Femur (tissue), 1 donor: ENCODE results near the gene ZFHX3.
"Not testable (repeated sequence)": the region's sequence is repeated elsewhere in the genome, so short reads cannot be mapped to it uniquely, and the experiment has no call there.

Experiments
- DNase-seq: peaks from one replicate; pipeline ENCODE4 v3.0.0-alpha.2; 2017

ZFHX3 gene

DNA sequence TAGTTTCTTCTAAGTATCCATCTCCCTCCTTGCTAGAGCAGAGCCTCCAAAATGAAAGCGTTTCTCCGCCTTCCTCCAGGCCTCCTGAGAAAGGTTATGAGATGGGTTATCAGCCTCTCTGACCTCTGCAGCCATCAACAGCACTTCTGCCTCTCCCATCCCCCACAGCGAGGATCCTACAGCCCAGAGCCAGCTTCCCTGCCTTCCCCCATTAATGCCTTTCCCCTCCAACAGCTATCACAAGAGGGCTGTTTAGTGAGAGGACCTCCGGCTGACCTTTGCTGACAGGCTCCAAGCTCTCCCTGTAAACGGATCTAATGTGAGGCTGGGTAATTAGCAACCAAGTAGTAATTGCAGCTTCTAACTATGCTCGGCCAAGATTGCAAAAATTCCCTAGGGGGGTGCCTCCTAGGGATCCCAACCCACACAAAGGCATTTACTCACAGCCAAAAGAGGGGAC is 55.8 kb downstream of the ZFHX3 start:
- DNase-seq: no peak

DNA sequence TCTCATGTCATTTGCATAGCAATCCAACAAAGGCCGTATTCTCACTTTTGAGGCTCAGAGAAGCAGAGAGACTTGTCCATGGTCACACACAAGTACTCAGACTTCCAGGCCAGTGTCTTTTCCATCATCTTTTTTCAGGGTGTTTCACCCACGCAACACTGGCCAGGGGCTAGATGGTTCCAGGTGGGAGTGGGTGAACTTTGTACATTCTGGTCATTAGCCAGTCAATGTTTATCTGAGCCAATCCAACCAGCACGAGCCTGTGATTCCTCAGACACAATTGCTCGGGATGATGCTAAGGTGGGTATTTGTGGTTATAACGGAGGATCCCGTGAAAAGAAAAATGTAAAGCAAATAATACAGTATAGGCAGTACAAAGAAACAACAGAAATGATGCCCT is 56.3 kb downstream of the ZFHX3 start:
- DNase-seq: no peak

DNA sequence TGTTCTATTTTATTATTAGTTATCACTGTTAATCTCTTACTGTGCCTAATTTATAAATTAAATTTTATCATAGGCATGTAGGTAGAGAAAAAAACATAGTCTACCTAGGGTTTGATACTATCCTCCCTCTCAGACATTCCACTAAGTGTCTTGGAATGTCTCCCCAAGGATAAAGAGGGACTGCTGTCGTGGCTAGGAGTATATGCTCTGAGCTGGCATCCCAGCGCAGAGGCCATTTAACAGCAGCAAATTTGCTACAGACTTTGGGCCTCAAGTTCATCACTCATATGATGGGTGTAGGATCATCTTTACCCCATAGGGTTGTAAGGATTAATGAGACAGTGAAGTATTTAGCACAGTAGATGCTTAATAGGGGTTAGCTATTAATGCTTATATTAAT is 56.7 kb downstream of the ZFHX3 start:
- DNase-seq: no peak

DNA sequence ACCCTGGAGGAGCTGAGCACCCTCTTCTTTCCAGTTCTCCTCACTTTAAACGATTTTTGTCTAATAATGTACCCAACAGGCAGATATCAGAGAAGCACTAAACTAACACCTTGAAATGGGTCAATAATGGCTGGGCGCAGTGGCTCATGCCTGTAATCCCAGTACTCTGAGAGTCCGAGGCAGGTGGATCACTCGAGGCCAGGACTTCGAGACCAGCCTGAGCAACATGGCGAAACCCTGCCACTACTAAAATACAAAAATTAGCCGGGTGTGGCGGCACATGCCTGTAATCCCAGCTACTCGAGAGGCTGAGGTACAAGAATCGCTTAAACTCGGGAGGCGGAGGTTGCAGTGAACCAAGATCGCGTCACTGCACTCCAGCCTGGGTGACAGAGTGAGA is 57.4 kb downstream of the ZFHX3 start:
- DNase-seq: no peak

DNA sequence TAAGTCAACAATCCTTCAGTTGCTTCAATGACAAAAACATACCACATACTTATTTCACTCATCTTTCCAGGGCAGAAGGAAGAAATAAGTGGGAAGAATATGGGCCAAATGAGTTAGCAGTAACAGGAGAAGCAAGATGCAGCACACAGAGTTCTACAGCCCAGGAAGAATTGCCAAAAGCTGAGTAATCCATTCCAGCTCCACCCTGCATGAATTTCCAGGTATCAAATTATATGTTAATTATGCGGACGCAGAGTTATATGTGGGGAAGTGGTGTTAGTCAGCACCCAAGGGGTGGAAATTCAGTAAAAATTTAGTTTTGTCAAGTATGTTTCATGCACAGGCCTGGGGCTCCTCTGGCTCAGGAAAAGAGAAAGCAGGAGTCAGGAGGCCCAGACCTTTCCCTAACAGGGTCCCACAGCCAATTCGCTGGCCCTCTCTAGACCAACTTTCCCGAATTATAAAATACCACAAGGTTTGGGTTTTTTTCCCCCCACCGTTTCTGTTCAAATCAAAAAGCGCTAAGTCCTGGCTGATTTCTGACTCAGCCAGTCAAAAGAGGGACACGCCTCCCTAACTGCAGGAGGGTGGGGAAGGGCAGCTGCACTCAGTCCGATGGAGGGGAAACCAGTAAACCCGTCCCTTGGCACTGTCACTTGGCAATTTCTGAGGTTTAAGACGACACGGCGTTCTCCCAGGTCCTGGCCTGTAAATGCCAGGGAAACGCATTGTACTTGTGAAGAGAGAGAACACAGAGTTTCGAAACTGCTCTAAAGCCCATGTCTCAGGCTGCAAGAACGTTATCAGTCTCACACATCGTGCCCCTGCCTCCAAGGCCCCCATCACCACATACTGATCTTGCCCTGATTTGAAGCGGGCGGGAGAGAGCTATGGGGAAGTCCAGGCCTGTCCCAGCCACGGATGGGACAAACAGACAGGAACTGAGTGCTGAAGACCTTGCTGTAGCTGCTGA is 58.1 kb downstream of the ZFHX3 start:
- peak; percentile 77 for DNase-seq

DNA sequence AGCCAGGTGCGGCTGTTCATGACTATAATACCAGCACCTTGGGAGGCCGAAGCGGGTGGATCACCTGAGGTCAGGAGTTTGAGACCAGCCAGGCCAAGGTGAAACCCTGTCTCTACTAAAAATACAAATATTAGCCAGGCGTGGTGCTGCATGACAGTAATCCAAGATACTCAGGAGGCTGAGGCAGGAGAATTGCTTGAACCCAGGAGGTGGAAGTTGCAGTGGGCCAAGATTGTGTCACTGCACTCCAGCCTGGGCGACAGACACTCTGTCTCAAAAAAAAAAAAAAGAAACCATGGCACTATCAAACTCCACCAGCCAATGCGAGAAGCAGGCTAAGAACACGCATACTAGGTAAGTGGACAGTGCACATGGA is 58.7 kb downstream of the ZFHX3 start:
- DNase-seq: not testable (repeated sequence)

DNA sequence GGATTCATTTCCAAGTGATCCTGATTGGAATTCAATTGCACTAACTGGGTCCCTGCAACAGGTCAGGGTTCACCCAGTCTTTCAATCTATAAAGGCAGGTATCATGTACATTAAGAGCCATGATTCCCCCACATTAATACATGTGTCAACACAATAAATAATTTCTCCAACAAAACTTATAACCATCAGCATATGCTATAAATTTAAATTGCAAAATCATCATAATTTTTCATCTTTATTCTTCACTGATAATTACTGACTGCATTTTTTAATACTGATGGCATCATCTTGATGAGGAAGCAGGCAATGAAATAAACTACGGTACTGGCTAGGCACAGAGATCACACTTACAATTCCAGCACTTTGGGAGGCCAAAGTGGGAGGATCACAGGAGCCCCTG is 59.4 kb downstream of the ZFHX3 start:
- no peak for DNase-seq

DNA sequence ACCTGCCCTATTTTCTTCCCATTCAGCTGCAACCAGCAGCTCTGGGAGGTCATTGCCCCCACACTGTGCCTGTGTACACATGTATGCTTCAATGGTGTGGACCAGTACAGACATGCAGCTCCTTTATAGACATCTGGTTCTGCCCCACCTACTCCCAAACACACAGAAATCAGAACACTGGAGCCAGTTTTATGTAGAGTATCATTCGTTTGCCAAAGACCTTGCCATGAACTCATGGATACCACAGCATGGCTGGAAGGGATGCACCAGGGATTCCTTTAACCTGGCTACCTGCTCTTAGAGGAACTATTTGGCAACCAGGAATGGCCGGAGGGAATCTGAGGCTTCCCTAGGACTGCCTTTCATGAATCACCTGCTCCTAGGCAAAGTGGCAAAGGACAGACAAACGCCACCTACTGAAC is 60.4 kb downstream of the ZFHX3 start:
- no peak for DNase-seq

DNA sequence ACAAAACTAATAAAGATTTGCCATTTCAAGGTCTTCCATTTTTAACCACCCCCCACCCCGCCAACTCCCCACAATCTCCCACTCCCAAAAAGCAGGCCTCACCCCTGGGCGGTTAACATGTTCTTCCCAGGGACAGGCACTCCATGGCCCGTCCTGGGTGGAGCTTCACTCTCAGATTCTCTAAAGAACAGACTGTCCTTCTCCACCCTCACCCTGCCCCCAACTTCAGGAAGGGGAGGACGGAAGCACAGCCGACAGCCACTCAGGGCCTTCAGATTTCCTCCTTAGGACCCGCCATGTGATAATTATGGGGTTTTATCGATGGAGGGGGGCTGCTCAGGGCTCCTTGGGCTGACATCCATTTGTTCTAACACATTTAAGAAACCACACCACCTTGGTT is 61.9 kb downstream of the ZFHX3 start:
- DNase-seq: no peak

DNA sequence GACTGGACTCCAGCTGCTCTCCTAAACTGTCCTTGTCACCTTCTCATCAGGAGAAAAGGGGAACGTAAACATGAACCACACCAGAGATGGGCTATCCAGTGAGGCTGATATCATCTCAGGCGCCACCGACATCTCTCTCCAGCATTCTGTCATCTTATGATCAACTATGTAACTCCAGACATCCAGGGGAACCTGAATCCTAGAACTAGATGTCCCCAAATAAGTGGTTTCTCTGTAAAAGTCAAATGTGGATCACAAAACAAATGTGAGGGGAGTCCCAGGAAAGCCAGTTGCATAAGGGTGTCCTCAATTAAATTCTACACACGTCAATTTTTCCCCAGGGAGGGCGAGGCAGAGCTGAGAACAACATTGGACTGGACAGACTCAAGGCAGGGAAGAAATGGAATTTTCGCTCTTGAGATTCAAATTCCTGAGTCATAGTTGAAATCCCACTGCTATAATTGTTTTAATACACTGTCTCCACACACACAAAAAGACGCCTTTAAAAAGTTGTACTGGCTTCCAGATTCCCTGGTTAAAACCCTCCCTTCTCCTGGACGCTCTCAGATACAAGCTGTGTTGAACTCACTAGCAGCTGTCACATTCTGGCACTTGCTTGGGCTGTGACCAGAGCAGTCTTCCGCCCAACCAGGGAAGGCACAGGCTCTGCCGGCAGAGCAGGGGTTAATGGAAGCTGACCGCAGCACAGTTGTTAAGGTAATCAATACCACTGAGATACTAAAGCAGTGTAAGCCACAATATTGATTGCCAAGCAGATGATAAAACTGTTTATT is 62.6 kb downstream of the ZFHX3 start:
- peak; percentile 84 for DNase-seq

DNA sequence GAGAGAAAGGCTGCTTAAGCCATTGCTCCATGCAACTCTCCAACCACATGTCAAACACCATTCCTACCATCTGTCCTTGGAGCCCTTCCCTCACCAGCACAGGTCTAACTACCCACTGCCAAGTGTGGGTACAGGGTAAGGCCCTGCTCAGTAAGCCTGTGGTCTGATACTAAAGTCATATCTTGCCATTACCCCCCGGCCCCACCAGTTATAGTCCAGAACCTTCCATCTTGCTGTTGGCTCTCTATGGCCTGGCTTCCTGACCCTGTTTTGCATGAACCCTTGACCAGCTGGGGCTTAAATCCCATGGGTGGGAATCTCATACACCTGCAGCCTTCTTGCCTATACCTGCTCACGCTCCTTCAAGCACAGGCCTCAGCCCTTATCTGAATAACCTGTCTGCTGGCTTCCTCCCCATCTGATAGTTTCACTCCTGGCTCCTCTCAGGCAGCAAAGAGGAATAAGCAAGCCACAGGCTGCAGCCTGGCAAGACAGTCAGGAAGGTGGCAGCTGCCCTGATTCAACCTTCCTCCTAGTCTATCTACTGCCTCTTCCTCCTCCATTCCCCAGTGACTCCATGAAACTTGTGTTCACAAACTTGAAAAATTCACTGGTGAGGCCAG is 64.1 kb downstream of the ZFHX3 start:
- DNase-seq: no peak

DNA sequence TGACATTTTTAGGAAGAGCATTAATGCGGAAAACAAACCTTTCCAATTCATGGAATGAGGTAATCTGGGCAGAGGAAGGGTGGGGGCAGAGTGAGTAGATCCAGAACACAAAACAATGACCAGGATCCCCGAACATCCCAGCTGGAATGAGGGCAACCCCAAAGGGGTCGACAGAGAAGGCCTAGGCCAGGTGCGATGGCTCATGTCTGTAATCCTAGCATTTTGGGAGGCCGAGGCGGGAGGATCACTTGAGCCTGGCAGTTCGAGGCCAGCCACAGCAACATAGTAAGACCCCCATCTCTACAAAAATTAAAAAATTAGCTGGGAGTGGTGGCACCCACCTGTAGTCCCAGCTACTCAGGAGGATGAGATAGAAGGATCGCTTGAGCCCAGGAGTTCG is 64.7 kb downstream of the ZFHX3 start:
- DNase-seq: no peak

DNA sequence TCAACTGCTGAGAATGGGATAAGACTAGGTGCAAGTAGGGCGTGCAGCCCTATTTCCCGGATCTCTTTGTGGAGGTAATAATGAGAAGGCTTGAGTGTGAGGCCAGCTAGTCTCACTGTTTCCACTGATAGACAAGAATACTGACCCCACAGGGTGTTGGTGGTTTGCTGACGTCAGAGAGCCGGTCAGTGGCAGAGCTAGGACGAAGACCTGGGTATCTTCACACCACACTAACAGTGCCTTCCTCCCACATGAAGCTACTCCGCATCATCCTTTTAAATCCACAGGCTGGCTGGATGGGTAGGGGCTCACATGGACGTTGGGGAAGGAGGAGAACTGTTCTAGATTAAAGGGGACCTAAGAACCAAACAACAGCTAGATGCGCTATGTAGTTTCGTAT is 68.0 kb downstream of the ZFHX3 start:
- DNase-seq: no peak

DNA sequence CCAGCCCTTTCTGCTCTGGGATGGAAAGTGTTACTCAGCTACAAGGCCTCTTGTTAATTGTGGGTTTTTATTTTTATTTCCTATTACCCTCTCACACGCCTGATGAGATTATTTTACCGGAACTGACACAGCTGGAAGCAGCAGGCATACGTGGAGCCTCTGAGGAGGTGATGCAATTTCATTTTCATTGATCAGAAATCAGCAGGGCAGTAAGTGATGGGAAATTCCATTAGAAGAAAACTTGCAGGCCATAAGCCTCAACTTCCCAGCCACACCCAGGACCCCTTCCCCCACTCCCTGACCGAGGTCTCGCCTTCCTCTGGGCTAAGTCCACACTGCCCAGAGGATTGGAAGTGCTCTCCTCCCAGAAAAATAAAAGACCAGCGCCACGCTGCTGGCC is 69.7 kb downstream of the ZFHX3 start:
- no peak for DNase-seq

DNA sequence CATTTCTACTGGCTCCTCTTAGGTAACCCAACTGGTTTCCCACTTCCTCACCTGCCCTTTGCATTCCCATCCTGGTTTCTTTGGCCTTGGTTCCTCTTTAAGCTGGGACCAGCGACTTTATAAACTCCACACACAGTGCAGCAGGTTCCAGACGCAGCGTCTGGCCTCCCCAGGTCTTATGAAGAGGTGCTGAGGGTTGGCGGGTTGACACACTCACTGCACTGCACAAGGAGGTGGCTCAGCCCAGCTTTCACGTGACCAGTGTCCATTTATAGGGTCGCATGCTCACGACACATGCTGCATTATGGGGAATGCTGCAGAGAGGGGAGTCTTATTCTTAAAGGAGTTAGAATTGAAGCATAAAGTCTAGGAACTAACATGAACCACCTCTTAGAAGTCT is 70.8 kb downstream of the ZFHX3 start:
- no peak for DNase-seq

DNA sequence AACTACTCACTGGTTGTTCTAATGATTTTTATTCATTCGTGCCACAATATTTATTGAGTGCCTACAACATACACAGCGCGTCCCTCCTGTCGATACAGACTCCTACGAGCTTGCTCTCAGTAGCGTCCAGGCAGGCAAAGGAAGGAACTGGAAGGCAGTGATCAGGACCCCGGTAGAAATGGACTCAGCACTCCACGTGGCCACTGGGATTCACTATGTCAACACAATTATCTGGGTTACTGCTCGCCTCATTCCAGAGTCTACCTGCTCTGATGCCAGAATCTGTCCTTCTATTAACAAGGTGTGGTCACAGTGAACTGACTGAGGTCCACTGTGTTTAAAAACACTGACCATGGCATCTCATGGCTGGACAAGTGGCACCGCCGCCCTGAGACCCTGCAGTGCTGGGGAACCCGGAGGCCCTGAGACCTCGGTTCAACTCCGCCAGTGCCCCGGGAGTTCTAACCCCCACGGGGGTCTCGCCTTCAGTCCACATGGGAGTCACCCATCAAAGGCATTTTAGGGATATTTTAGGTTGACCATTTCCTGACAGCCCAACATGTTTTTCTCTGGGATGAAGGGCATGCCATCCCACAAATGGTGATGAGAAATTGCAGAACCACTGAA is 71.4 kb downstream of the ZFHX3 start:
- no peak for DNase-seq

DNA sequence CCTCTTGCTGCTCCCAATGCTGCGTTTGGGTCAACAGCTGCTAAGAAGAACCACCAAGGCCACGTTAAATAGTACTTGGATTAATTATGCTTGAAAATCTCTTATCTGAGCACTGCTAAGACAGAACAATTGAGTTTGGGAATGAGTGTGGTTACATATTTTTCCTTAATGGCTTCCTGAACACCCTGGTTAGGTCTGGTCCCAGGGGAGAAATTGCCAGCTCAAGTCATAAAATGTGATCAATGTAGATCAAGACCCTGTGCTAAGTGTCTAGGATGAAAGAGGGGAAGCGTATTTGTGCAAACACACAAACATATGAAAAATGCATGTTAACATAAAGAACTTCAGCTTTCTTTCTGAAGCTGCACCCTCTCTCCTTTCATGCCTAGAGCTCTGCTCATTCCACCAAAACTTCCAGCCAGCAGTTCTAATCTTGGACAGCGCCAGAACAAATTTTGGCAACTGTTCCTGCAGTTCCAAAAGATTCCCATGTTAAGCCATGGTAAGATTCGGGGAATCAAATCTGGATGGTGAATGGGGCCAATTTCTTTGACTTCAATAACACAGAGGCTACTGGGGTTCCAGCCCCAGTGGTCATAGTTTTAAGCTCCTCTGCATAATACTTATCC is 72.0 kb downstream of the ZFHX3 start:
- DNase-seq: no peak

DNA sequence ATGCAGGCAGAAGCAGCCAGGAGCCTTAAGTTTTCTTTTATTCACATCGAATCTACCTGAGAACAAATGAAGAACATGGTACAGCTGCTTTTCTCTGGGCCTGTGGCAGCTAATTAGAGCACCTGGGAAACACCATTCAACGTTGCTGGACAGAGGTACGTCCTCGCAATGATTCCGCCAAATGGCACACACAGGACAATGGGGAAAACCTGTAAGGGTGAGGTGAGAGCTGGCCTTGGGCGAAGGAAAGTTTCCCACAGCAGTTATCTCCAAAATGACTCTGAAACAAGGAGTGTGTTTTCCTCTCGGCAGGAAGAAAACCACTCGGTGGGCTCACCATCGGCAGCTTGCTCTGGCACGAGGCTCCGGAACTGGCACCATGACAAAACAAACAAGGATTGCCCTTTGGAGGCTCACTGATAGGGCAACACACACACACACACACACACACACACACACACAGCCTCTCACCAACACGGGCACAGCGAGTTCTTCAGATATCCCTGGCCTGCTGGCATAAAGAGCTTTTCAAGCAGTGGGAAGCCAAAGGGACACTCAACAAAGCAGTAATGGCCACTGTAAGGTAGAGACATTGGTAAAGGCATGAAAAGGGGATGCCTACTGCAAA is 73.7 kb downstream of the ZFHX3 start:
- DNase-seq: no peak

DNA sequence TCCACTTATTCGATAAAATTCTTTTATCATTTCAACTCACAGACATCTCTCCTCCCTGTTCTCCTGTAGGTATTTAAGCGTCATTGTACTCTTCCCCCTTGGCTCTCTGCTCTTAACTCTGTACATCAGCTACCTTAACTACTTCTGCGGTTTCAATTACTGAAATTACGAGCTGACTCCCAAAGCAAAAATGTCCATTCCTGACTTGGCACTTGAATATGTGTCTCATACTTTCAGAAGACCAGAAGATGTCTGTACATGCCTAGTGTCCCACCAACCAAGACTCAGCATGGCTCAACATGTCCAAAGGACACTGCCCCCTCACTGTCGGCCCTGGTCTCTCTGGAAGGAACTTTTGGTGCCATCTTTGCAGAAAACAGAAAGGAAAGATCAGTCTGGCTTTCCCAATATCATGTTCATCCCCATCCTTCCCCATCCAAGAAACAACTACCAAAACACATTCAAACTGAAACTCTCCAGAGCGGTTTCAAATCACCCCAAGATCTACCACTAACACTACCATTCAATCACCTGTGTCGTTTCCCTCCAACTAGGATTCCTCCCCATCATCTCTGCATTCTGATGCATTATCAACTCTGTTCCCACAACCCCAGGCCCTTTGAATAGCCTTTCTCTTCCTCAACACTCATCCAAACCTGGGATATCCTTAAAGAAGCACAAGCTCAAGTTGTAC is 74.9 kb downstream of the ZFHX3 start:
- DNase-seq: no peak

DNA sequence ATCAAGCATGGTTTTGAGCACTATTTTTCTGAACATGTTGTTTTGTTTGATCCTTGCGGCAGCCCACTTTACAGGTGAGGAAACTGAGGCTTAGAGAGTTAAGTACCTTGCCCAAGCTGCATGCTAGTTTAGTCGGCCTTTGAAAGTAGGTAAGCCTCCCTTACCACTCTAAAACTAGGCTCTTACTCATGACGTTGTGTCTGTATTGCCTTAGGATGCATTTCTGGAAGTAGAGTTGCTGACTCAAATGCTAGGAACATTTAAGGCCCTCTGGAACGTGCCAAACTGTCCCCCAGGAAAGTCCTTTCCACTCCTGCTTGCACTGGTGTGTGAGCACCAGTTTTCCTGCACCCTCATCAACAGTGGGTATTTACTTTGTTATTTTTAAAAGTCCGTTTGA is 76.6 kb downstream of the ZFHX3 start:
- no peak for DNase-seq

DNA sequence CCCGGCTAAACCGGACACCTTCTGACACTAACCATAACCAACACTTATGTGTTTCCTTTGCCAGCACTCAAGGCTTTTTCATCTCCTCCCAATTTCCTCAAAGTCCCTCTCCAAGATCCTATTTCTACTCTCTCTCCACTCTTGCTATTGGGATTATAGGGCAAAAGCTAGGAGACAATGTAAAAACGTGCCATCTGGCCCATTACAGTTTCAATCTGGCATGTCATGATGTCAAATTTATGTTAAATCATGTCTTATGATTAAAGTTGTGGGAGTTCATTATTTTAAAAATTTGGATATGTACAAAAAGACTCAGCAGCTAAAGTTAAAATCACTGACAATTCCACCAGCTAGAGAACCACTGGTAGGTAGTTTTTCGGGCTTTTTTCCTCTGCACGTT is 77.3 kb downstream of the ZFHX3 start:
- DNase-seq: no peak
